ENCODE measurements around the gene TNNI3K. TPM values are rescaled to one million over a fixed set of nuclear protein-coding genes. Genes with fewer than 3 reads are reported as not detected.
A peak's percentile ranks its signal among the peaks of the same experiment; 100 is the strongest.

Gene TNNI3K
- polyA plus RNA-seq, 1 experiment = not detected

DNA sequence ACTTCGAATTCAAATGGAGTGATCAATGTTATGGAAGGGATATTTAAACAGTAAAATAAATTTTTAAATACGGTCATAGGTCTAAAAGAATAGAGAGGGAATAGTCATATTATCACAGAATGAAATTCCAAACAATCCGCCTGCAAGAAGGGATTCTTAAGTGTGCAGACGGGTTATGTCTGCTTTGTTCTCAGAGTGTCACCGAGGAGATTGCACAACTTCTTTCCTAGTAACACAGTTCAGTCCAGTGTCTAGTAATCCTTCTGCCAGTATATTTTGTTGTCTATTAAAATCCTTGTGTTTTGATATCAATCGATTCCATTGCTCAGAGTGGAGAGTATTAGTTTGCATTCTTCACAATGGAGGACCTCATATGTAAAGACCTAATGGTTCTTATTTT is 228.8 kb downstream of the TNNI3K start:
- POLR2A ChIA-PET = no interaction called here
- no peaks in the 10 kb centered on the region for H3K36me3 ChIP-seq (ENCODE audit: control insufficient read depth, insufficient read depth, low read length)
- TF ChIP-seq, protein P1, sequence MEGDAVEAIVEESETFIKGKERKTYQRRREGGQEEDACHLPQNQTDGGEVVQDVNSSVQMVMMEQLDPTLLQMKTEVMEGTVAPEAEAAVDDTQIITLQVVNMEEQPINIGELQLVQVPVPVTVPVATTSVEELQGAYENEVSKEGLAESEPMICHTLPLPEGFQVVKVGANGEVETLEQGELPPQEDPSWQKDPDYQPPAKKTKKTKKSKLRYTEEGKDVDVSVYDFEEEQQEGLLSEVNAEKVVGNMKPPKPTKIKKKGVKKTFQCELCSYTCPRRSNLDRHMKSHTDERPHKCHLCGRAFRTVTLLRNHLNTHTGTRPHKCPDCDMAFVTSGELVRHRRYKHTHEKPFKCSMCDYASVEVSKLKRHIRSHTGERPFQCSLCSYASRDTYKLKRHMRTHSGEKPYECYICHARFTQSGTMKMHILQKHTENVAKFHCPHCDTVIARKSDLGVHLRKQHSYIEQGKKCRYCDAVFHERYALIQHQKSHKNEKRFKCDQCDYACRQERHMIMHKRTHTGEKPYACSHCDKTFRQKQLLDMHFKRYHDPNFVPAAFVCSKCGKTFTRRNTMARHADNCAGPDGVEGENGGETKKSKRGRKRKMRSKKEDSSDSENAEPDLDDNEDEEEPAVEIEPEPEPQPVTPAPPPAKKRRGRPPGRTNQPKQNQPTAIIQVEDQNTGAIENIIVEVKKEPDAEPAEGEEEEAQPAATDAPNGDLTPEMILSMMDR (IDR thresholded peaks at IDR 0.05; ENCODE audit: insufficient read depth, low read depth, low read length) = no peak
- no peaks in the 10 kb centered on the region for H3K27me3 ChIP-seq (ENCODE audit: control insufficient read depth, insufficient read depth, low read length)
- CTCF ChIA-PET = no interaction called here
- no peak for DNase-seq (ENCODE audit: low read depth)
- H3K4me3 ChIP-seq (ENCODE audit: low read depth, low read length) = no peak overlapping the region

DNA sequence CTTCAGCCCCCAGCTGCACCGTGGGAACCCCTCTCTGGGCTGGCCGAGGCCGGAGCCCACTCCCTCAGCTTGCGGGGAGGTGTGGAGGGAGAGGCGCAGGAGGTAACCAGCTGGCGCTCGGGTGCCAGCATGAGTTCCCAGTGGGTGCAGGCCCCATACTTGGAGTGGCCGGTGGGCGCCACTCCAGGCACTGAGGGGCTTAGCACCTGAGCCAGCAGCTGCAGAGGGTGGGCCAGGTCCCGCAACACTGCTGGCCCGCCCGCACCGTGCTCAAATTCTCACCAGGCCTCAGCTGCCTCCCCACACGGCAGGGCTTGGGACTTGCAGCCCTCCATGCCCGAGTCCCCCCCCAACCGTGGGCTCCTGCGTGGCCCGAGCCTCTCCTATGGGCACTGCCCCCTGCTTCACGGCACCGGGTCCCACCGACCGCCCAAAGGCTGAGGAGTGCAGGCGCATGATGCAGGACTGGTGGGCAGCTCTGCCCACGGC is 230.1 kb downstream of the TNNI3K start:
- POLR2A ChIA-PET = no interaction called here
- H3K36me3 ChIP-seq (ENCODE audit: control insufficient read depth, insufficient read depth, low read length) = no peaks in the 10 kb centered on the region
- DNase-seq (ENCODE audit: low read depth) = no peak
- H3K4me3 ChIP-seq (ENCODE audit: low read depth, low read length) = no peak overlapping the region
- CTCF ChIA-PET = no interaction called here
- H3K27me3 ChIP-seq (ENCODE audit: control insufficient read depth, insufficient read depth, low read length) = no peaks in the 10 kb centered on the region
- TF ChIP-seq, protein P1 (IDR thresholded peaks at IDR 0.05; ENCODE audit: insufficient read depth, low read depth, low read length) = no peak

DNA sequence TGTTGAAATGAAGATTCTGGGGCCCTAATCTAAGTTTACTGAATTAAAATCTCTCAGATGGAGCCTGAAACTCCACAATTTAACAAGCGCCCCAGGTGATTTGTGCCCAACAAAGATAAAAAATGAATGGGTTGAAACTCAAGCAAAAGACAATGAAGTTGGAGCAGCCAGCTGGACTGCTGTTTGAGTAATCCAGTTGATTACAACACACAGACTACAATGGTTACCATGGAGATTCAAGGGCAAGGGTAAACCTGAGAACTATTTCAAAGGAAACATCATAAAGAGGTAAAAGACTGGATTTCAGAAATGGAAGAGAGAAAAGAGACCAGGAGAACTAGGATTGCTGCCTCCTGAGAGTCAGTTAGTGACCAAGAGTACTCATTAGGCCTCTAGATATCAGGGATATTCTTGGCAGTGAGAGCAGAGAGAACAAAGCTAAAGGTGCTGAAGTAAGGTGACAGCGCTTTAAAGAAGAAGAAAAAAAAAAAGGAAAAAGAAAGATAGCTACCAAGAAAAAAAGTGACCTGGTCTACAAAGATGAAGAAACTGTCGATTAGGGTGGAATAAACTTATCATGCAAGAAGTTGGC is 232.7 kb downstream of the TNNI3K start:
- H3K36me3 ChIP-seq (ENCODE audit: control insufficient read depth, insufficient read depth, low read length) = no peaks in the 10 kb centered on the region
- H3K4me3 ChIP-seq (ENCODE audit: low read depth, low read length) = no peak overlapping the region
- H3K27me3 ChIP-seq (ENCODE audit: control insufficient read depth, insufficient read depth, low read length) = no peaks in the 10 kb centered on the region
- POLR2A ChIA-PET = no interaction called here
- no peak for DNase-seq (ENCODE audit: low read depth)
- TF ChIP-seq, protein P1 (IDR thresholded peaks at IDR 0.05; ENCODE audit: insufficient read depth, low read depth, low read length) = no peak
- CTCF ChIA-PET = interaction anchor here (1.2 to 1.7 kb wide), 5 partner anchors 12 to 264 kb away, joined by 3 to 5 read pairs (median 4); no protein-coding TSS in a partner anchor

DNA sequence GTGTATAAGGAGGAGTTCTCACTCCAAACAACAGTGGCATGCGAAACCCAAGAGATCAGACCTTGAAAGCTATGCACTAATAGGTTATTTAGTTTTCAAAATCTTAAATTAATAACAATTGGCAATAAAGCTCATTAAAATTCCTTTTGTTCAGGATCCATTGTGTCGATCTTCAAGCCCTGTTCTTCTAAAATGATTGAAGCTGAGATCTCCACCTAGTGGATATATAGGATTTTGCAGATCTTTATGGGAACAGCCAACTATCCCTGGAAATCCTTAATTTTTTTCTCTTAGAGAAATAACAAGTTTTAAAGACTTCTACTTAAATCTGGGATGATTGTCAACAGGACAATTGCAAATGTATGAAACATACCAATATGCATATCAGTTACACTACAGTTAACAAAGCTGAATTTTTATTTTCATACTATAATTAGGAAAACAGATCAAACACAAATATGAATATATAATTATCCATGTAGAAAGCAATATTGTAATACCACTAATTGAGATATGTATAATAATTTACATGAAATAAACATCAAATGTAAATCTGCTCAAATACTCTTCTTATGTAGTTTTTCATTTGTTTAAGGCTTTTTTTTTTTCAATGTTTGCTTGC is 233.9 kb downstream of the TNNI3K start:
- ChIA-PET CTCF (interaction anchor here (1.2 to 1.7 kb wide), 5 partner anchors 11 to 263 kb away, joined by 3 to 5 read pairs (median 4); no protein-coding TSS in a partner anchor), POLR2A (no interaction called here)
- no peaks in the 10 kb centered on the region for H3K27me3 ChIP-seq (ENCODE audit: control insufficient read depth, insufficient read depth, low read length)
- no peak overlapping the region for H3K4me3 ChIP-seq (ENCODE audit: low read depth, low read length)
- no peaks in the 10 kb centered on the region for H3K36me3 ChIP-seq (ENCODE audit: control insufficient read depth, insufficient read depth, low read length)
- TF ChIP-seq, protein P1 (IDR thresholded peaks at IDR 0.05; ENCODE audit: insufficient read depth, low read depth, low read length) = peak; percentile 52
- no peak for DNase-seq (ENCODE audit: low read depth)

DNA sequence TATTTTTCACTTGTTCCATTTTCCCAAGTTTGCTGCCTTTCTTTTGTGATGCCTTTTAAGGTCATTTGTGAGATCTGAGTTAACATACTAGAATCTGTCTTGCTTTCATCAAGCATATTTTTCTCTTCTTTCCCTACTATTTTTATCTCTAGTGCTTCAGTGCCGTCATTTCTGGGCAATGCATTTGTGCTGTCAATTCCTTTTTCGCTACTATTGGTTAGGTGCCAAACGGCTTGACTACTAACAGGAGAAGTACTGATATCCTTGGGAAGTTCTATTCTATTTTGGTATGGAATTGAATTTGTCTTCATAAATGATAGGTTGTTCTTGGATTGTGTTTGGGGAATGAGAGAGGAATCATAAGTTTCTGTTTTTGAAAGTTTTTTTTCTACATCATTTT is 235.1 kb downstream of the TNNI3K start:
- no peaks in the 10 kb centered on the region for H3K36me3 ChIP-seq (ENCODE audit: control insufficient read depth, insufficient read depth, low read length)
- ChIA-PET CTCF (interaction anchor here (0.6 to 0.9 kb wide), 3 partner anchors 11 to 479 kb away, joined by 3 read pairs; no protein-coding TSS in a partner anchor), POLR2A (no interaction called here)
- DNase-seq (ENCODE audit: low read depth) = no peak
- no peak overlapping the region for H3K4me3 ChIP-seq (ENCODE audit: low read depth, low read length)
- no peaks in the 10 kb centered on the region for H3K27me3 ChIP-seq (ENCODE audit: control insufficient read depth, insufficient read depth, low read length)
- TF ChIP-seq, protein P1 (IDR thresholded peaks at IDR 0.05; ENCODE audit: insufficient read depth, low read depth, low read length) = no peak
